GM19328 (cell line): ENCODE data around the gene JAKMIP2.

Experiments
- ATAC-seq: cut with Tn5 transposase; IDR thresholded peaks from one replicate; pipeline ENCODE4 v1.9.1; 2021; ENCODE audit warnings: mild to moderate bottlenecking, moderate library complexity; ENCODE audit not compliant: unreplicated experiment

Gene JAKMIP2

GRCh38 chr5:147704544-147704943 is 78.0 kb downstream of the JAKMIP2 start:
- no peak for ATAC-seq

- ATAC-seq: no peak
These were observed 81.1 kb downstream of the JAKMIP2 start for GRCh38 chr5:147701468-147701867.

- ATAC-seq: no peak
These were observed 82.9 kb downstream of the JAKMIP2 start for GRCh38 chr5:147699496-147700088.

- no peak for ATAC-seq
These were observed 85.1 kb downstream of the JAKMIP2 start for GRCh38 chr5:147697380-147697779.

GRCh38 chr5:147694772-147695171 is 87.8 kb downstream of the JAKMIP2 start:
- ATAC-seq: no peak

GRCh38 chr5:147693233-147693632 is 89.3 kb downstream of the JAKMIP2 start:
- ATAC-seq: no peak

GRCh38 chr5:147691130-147691529 is 91.4 kb downstream of the JAKMIP2 start:
- ATAC-seq: no peak

- no peak for ATAC-seq
These were observed 91.9 kb downstream of the JAKMIP2 start for GRCh38 chr5:147690595-147690994.

- no peak for ATAC-seq
These were observed 93.1 kb downstream of the JAKMIP2 start for GRCh38 chr5:147689426-147689825.

- no peak for ATAC-seq
These were observed 93.7 kb downstream of the JAKMIP2 start for GRCh38 chr5:147688656-147689356.

GRCh38 chr5:147687118-147687517 is 95.4 kb downstream of the JAKMIP2 start:
- no peak for ATAC-seq

- ATAC-seq: no peak
These were observed 96.1 kb downstream of the JAKMIP2 start for GRCh38 chr5:147686421-147686820.

GRCh38 chr5:147685993-147686392 is 96.5 kb downstream of the JAKMIP2 start:
- no peak for ATAC-seq

- no peak for ATAC-seq
These were observed 107.4 kb downstream of the JAKMIP2 start for GRCh38 chr5:147675168-147675567.

GRCh38 chr5:147674411-147674810 is 108.1 kb downstream of the JAKMIP2 start:
- ATAC-seq: no peak

- no peak for ATAC-seq
These were observed 108.7 kb downstream of the JAKMIP2 start for GRCh38 chr5:147673791-147674190.

- ATAC-seq: no peak
These were observed 109.3 kb downstream of the JAKMIP2 start for GRCh38 chr5:147673266-147673665.

GRCh38 chr5:147671365-147671764 is 111.2 kb downstream of the JAKMIP2 start:
- no peak for ATAC-seq

- ATAC-seq: no peak
These were observed 111.7 kb downstream of the JAKMIP2 start for GRCh38 chr5:147670815-147671214.

GRCh38 chr5:147669169-147669869 is 113.2 kb downstream of the JAKMIP2 start:
- no peak for ATAC-seq

- no peak for ATAC-seq
These were observed 114.1 kb downstream of the JAKMIP2 start for GRCh38 chr5:147668385-147668784.

- ATAC-seq: no peak
These were observed 115.2 kb downstream of the JAKMIP2 start for GRCh38 chr5:147667363-147667762.
